Peyer's patch (tissue), 4 donors: ENCODE results near the gene IFNW1. TPM values are rescaled to one million over a fixed set of nuclear protein-coding genes. Genes with fewer than 3 reads are reported as not detected.

Source experiments
- DNase-seq, 3 donors: peaks; one replicate each; pipeline ENCODE4 v3.0.0-alpha.2; 2017 to 2019
- H3K27ac ChIP-seq, 4 donors: fragments of 200-600 bp; sonication (generic); one replicate each; pipeline ENCODE4 v1.5.1; 2016 to 2019
- H3K27me3 ChIP-seq, 2 donors: fragments of 200-600 bp; sonication (generic); one replicate each; pipeline ENCODE4 v1.5.1; 2019
- H3K36me3 ChIP-seq, 3 donors: fragments of 200-600 bp; sonication (generic); one replicate each; pipeline ENCODE4 v1.5.1; 2016 to 2019
- H3K4me1 ChIP-seq, 4 donors: fragments of 200-600 bp; sonication (generic); one replicate each; pipeline ENCODE4 v1.5.1; 2016 to 2019
- H3K4me3 ChIP-seq, 4 donors: fragments of 200-600 bp; sonication (generic); 1 replicate in 3 of 4; 2 replicates in 1 of 4; pipeline ENCODE4 v1.5.1; 2016 to 2019; ENCODE audit warnings: mild to moderate bottlenecking in 1 of 4
- H3K9me3 ChIP-seq, 4 donors: fragments of 200-600 bp; sonication (generic); one replicate each; pipeline ENCODE4 v1.5.1; 2016 to 2019; ENCODE audit warnings: mild to moderate bottlenecking in 1 of 4
- POLR2A ChIP-seq, 2 donors: fragments of 450-650 bp; IDR thresholded peaks; one replicate each; pipeline ENCODE4 v1.5.1; 2017; ENCODE audit warnings: antibody characterized with exemption in 2 of 2, mild to moderate bottlenecking in 2 of 2, moderate library complexity in 2 of 2
- total RNA-seq, 4 donors: library from RNA; depleted of rRNA; stranded (reverse); fragments of >200 nt; gene quantifications; one replicate each; pipeline ENCODE4 v1.1.0, GENCODE V29; 2016
- TF ChIP-seq, protein P1 (sequence below), 6 experiments: fragments of 450-650 bp in 4 of 6; fragments of 200-600 bp in 2 of 6; sonication (generic) in 1 of 6; IDR thresholded peaks; one replicate each; pipeline ENCODE4 v1.5.1; 2017 to 2019; ENCODE audit warnings: antibody characterized with exemption in 6 of 6, mild to moderate bottlenecking in 3 of 6, moderate library complexity in 1 of 6

Gene IFNW1
- total RNA-seq, 4 donors from 2014 or later, result not detected

DNA sequence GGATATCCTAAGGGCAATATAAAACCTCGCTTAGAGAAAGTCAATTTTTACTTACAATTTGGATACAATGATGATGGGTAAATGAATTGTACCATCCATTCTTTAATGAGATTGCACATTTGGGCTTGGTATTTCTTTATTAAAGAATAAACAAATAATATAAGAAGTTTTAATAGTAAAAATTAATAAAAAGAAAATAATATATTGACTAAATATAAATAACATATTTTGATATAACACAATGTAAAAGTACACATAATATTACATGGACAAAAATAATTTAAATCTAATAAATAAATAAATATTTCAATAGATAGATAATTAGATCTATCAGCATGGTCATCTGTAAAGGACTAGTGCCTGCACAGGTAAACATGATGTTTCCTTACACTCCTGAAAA lies 23.9 kb upstream of the IFNW1 start:
- Histone ChIP-seq H3K27ac (no peak overlapping the region), H3K27me3 (no peaks in the 10 kb centered on the region), H3K9me3 (no peaks in the 10 kb centered on the region), H3K4me3 (no peak overlapping the region), H3K36me3 (no peaks in the 10 kb centered on the region), H3K4me1 (no peaks in the 10 kb centered on the region)
- TF ChIP-seq, protein P1, sequence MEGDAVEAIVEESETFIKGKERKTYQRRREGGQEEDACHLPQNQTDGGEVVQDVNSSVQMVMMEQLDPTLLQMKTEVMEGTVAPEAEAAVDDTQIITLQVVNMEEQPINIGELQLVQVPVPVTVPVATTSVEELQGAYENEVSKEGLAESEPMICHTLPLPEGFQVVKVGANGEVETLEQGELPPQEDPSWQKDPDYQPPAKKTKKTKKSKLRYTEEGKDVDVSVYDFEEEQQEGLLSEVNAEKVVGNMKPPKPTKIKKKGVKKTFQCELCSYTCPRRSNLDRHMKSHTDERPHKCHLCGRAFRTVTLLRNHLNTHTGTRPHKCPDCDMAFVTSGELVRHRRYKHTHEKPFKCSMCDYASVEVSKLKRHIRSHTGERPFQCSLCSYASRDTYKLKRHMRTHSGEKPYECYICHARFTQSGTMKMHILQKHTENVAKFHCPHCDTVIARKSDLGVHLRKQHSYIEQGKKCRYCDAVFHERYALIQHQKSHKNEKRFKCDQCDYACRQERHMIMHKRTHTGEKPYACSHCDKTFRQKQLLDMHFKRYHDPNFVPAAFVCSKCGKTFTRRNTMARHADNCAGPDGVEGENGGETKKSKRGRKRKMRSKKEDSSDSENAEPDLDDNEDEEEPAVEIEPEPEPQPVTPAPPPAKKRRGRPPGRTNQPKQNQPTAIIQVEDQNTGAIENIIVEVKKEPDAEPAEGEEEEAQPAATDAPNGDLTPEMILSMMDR (IDR thresholded peaks at IDR 0.05), result no peak
- no peak for TF ChIP-seq POLR2A (IDR thresholded peaks at IDR 0.05)
- DNase-seq, result no peak

DNA sequence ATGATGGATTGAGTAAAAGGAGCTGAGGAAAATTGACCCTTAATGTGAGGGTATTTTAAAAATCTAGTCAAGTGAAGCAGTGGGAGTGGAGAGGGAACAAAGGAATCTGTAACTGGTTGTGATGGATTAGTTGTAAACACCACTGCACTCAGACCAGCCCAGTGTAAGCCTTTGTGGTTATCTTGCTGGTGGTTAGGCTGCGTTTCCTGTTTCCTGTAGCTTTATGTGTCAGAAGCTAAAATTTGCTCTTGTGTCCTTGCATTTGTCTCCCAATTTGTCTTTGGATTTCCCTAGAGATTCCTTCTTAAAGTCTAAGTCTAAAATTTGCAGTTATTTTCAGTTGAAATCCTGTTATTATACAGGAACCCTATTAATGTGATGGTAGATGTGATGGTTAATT lies 18.5 kb upstream of the IFNW1 start:
- H3K27me3 ChIP-seq, result no peaks in the 10 kb centered on the region
- H3K9me3 ChIP-seq, result no peaks in the 10 kb centered on the region
- H3K4me3 ChIP-seq, result no peak overlapping the region
- TF ChIP-seq, protein P1 (IDR thresholded peaks at IDR 0.05), result no peak
- TF ChIP-seq POLR2A (IDR thresholded peaks at IDR 0.05), result no peak
- DNase-seq, result peak in 2 of 3 donors; percentile 28 to 71
- no peak overlapping the region for H3K27ac ChIP-seq
- no peaks in the 10 kb centered on the region for H3K4me1 ChIP-seq
- no peaks in the 10 kb centered on the region for H3K36me3 ChIP-seq

DNA sequence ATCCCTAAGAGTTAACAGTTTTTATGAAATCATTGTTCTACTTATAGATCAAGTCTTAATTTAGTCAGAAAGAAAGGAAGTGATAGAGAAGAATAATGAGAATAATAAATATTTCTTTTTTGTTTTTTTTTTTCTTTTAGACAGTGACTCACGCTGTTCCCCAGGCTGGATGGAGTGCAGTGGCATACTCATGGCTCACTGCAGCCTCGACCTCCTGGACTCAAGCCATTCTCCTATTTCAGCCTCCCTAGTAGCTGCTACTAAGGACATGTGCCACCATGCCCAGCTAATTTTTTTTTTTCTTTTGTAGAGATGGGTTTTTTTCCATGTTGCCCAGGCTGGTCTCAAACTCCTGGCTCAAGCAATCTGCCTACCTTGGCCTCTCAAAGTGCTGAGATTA lies 13.9 kb upstream of the IFNW1 start:
- no peaks in the 10 kb centered on the region for H3K36me3 ChIP-seq
- H3K27ac ChIP-seq, result no peak overlapping the region
- TF ChIP-seq, protein P1 (IDR thresholded peaks at IDR 0.05), result no peak
- no peak for TF ChIP-seq POLR2A (IDR thresholded peaks at IDR 0.05)
- no peak overlapping the region for H3K4me3 ChIP-seq
- H3K27me3 ChIP-seq, result no peaks in the 10 kb centered on the region
- no peaks in the 10 kb centered on the region for H3K9me3 ChIP-seq
- no peak for DNase-seq
- H3K4me1 ChIP-seq, result no peaks in the 10 kb centered on the region

DNA sequence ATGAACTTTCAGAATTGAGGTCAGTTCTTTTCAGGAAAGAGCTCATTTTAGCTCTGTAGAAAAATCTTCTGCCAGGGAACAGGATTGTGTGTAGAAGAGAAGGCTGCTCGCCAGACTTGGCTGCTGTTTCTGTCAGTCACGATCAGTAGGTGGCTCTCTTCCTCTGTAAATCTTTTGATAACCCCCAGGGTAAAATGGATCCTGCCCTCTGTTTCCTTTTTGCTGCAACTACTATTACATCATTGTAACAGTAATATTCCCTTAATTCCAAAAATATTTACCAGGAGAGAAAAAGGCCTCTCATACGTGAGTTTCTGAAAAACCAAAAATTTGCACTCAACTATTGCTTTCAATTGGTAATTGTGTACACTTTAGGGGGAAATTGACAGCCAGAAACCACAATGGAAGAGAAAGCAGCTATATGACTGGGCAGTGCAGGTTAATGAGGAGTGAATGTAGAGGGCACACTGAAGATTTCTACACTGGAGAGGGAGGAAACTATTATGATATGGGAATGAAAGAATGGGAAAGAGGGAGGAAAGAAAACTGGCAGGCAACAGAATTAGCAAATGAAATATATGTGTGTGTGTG lies 12.5 kb upstream of the IFNW1 start:
- Histone ChIP-seq H3K4me3 (no peak overlapping the region), H3K27ac (no peak overlapping the region), H3K36me3 (no peaks in the 10 kb centered on the region), H3K4me1 (no peaks in the 10 kb centered on the region), H3K9me3 (no peaks in the 10 kb centered on the region), H3K27me3 (no peaks in the 10 kb centered on the region)
- TF ChIP-seq, protein P1 (IDR thresholded peaks at IDR 0.05), result peak in 1 of 6 experiments; percentile 23
- TF ChIP-seq POLR2A (IDR thresholded peaks at IDR 0.05), result no peak
- DNase-seq, result no peak

DNA sequence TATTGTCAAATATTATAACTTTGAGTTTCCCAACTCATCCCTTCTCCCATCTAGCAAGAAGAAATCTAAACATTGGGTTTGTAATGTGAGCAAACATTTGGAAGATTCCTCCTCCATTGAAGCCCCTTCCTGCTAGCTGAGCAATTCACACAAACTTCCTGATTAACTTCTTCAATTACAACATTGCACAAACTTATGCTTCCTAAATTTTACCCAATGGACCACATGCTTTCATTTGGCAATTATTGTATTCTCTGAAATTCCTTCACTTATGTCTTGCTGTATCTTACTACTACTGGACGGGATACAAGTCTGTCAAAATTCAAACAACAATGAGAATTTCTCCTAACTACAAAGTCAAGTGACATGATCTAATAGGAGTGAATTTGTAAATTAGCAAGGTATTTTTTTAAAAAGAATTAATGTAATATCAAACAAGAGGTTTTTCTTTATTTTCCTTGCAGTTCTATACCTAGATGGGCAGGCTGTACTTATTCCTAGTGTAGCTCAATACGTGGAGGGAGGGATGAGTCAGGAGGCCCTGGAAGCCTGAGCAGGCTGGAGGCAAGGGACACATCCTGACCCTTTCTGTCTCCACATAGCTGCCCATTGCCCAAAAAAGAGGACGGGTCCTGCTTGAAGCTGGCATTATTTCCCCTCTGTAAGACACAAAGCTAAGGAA lies 11.8 kb upstream of the IFNW1 start:
- no peak for DNase-seq
- no peaks in the 10 kb centered on the region for H3K36me3 ChIP-seq
- H3K9me3 ChIP-seq, result no peaks in the 10 kb centered on the region
- no peak overlapping the region for H3K4me3 ChIP-seq
- no peaks in the 10 kb centered on the region for H3K27me3 ChIP-seq
- TF ChIP-seq, protein P1 (IDR thresholded peaks at IDR 0.05), result no peak
- TF ChIP-seq POLR2A (IDR thresholded peaks at IDR 0.05), result no peak
- H3K4me1 ChIP-seq, result no peaks in the 10 kb centered on the region
- no peak overlapping the region for H3K27ac ChIP-seq
